Urinary bladder (tissue), 4 donors: Measurements from ENCODE around the gene MTMR1. TPM values are rescaled to one million over a fixed set of nuclear protein-coding genes. Genes with fewer than 3 reads are reported as not detected.

Experiments used
- DNase-seq: peaks from one replicate; pipeline ENCODE4 v3.0.0-alpha.2; 2015; ENCODE audit errors: extremely low spot score
- H3K27ac ChIP-seq: one replicate; pipeline ENCODE4 v1.5.1; 2013; ENCODE audit warnings: low read depth, mild to moderate bottlenecking, moderate library complexity
- H3K36me3 ChIP-seq: one replicate; pipeline ENCODE4 v1.6.1; 2013; ENCODE audit warnings: mild to moderate bottlenecking, moderate library complexity; ENCODE audit not compliant: insufficient read depth
- H3K4me1 ChIP-seq: one replicate; pipeline ENCODE4 v1.6.1; 2013; ENCODE audit warnings: mild to moderate bottlenecking, moderate library complexity; ENCODE audit not compliant: insufficient read depth
- H3K4me3 ChIP-seq: one replicate; pipeline ENCODE4 v1.5.1; 2013; ENCODE audit warnings: low read depth, low read length
- WGBS: extraction: QIAGEN DNeasy Blood & Tissue Kit; methylation state at CpG from one replicate; pipeline ENCODE4 v1.1.7; 2013; 5-methylcytosine and 5-hydroxymethylcytosine counted together
- polyA plus RNA-seq: library from polyadenylated mRNA; stranded (reverse); fragments of 200-250 nt; gene quantifications from one replicate; pipeline ENCODE4 v1.2.3, GENCODE V29; 2013
- total RNA-seq: library from RNA; depleted of rRNA; stranded (reverse); fragments of >200 nt; gene quantifications from one replicate; pipeline ENCODE4 v1.2.3, GENCODE V29; 2014
- donor health status: healthy with polysubstance abuse.
- donor health status: healthy.

Gene MTMR1
- total and polyA plus RNA-seq, 2 donors = 9.8 to 25.5 TPM

GRCh38 chrX:150703695-150703974 is 10.4 kb downstream of the MTMR1 start:
- H3K4me1 ChIP-seq = no peaks in the 10 kb centered on the region
- H3K4me3 ChIP-seq = no peak overlapping the region
- H3K27ac ChIP-seq = no peak overlapping the region
- no peaks in the 10 kb centered on the region for H3K36me3 ChIP-seq
- no peak for DNase-seq

GRCh38 chrX:150704030-150704613 is 10.9 kb downstream of the MTMR1 start:
- 85% methylated on average over 3 of the region's 3 CpGs for WGBS
- DNase-seq = no peak
- H3K27ac ChIP-seq = no peak overlapping the region
- H3K4me3 ChIP-seq = no peak overlapping the region
- H3K36me3 ChIP-seq = no peaks in the 10 kb centered on the region
- no peaks in the 10 kb centered on the region for H3K4me1 ChIP-seq

- Histone ChIP-seq H3K4me3 (no peak overlapping the region), H3K27ac (no peak overlapping the region)
- DNase-seq = no peak
These were observed 19.4 kb downstream of the MTMR1 start for GRCh38 chrX:150712619-150713018.

GRCh38 chrX:150715184-150715583 is 22.0 kb downstream of the MTMR1 start:
- WGBS = 76% methylated on average over 3 of the region's 3 CpGs
- no peaks in the 10 kb centered on the region for H3K4me1 ChIP-seq
- no peak for DNase-seq
- H3K4me3 ChIP-seq = no peak overlapping the region
- H3K36me3 ChIP-seq = no peaks in the 10 kb centered on the region
- H3K27ac ChIP-seq = no peak overlapping the region

More at GRCh38 chrX:150712619-150713018, 19.4 kb downstream of the MTMR1 start:
- Histone ChIP-seq H3K4me1 (no peaks in the 10 kb centered on the region), H3K36me3 (no peaks in the 10 kb centered on the region)

- H3K36me3 ChIP-seq = no peaks in the 10 kb centered on the region
- no peak overlapping the region for H3K27ac ChIP-seq
- 86% methylated on average over 4 of the region's 4 CpGs for WGBS
These were observed 26.4 kb downstream of the MTMR1 start for GRCh38 chrX:150719621-150720020.

DNA sequence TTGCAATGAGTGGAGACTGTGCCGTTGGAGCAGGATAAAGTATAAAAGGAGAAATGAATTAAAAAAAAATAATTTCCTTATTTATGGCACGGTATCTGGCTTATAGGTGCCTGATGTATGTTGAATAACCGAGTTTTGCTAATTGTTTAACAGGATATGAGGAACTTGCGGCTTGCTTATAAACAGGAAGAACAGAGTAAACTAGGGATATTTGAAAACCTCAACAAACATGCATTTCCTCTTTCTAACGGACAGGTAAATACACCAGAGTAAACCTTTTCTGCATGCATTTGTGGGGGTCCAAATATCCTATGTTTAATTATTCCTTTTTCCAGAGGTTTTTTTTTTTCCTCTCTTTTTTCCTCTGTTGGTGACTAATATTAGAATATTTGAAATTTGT is 36.8 kb downstream of the MTMR1 start:
- no peaks in the 10 kb centered on the region for H3K4me1 ChIP-seq
- WGBS = 88% methylated on average over 5 of the region's 5 CpGs
- H3K36me3 ChIP-seq = no peaks in the 10 kb centered on the region
- H3K4me3 ChIP-seq = no peak overlapping the region
- no peak overlapping the region for H3K27ac ChIP-seq
- no peak for DNase-seq

More at GRCh38 chrX:150719621-150720020, 26.4 kb downstream of the MTMR1 start:
- Histone ChIP-seq H3K4me3 (no peak overlapping the region), H3K4me1 (no peaks in the 10 kb centered on the region)
- no peak for DNase-seq

- H3K4me3 ChIP-seq = no peak overlapping the region
- WGBS = 88% methylated on average over 6 of the region's 6 CpGs
- no peaks in the 10 kb centered on the region for H3K4me1 ChIP-seq
- no peak for DNase-seq
- H3K27ac ChIP-seq = no peak overlapping the region
- H3K36me3 ChIP-seq = no peaks in the 10 kb centered on the region
These were observed 37.5 kb downstream of the MTMR1 start for GRCh38 chrX:150730719-150731118.

DNA sequence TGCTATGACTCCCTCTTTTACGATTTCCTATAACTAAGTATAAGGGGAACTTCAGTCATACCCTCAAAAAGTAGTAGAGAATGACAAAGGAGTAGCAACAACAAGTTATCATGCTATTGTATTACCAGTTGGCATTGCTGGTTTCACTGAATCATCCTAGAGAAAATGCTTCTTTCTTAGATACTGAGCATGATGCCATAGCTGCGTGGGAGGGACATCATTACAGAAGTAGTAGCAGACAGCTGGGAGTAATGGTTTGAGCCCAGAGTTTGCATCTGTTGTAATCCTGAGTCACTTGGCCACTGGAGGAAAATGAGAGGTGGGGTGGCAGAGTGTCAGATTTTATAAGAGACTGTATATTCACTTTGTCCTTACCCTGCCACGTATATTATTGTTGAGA is 38.6 kb downstream of the MTMR1 start:
- WGBS = 85% methylated on average over 3 of the region's 3 CpGs
- no peak for DNase-seq
- Histone ChIP-seq H3K4me1 (no peaks in the 10 kb centered on the region), H3K36me3 (no peaks in the 10 kb centered on the region), H3K4me3 (no peak overlapping the region), H3K27ac (no peak overlapping the region)

DNA sequence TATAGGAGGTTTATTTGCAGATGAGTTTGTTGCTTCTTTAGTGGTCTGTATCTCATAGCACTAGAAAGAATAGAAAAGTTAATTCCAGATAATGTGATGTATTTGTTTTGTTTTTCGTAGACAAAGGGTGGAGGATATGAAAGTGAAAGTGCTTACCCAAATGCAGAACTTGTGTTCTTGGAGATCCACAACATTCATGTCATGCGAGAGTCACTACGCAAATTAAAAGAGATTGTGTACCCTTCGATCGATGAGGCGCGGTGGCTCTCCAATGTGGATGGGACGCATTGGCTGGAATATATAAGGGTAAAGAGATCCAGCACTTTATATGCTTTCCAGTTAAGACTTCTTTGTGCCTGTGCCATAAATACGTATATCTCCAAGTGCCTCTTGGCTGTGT is 43.3 kb downstream of the MTMR1 start:
- H3K4me1 ChIP-seq = no peaks in the 10 kb centered on the region
- 86% methylated on average over 9 of the region's 9 CpGs for WGBS
- H3K27ac ChIP-seq = no peak overlapping the region
- DNase-seq = no peak
- H3K4me3 ChIP-seq = no peak overlapping the region
- no peaks in the 10 kb centered on the region for H3K36me3 ChIP-seq

DNA sequence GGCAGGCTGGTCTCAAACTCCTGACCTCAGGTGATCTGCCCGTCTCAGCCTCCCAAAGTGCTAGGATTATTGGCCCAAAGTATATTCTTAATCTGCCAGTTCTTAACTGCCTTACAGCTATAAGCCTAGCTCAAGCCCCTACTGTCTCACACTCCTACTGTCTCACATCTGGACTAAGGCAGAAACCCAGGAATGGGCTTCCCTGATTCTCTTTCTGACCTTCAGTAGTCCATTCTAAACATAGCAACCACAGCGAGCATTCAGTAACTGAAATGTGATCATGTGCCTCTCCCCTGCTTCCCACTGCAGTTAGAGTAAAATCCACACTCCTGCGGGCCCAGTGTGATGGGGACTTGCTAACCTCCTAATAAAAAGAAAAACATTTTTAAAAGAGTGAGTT is 58.9 kb downstream of the MTMR1 start:
- Histone ChIP-seq H3K36me3 (no peaks in the 10 kb centered on the region), H3K4me1 (no peaks in the 10 kb centered on the region), H3K27ac (no peak overlapping the region), H3K4me3 (no peak overlapping the region)
- 92% methylated on average over 3 of the region's 3 CpGs for WGBS
- no peak for DNase-seq

GRCh38 chrX:150753357-150753756 is 60.2 kb downstream of the MTMR1 start:
- Histone ChIP-seq H3K27ac (no peak overlapping the region), H3K4me1 (no peaks in the 10 kb centered on the region)
- 90% methylated on average over 4 of the region's 4 CpGs for WGBS

GRCh38 chrX:150753968-150754367 is 60.8 kb downstream of the MTMR1 start:
- 95% methylated on average over 4 of the region's 4 CpGs for WGBS
- peaks cover 2% of the 10 kb centered on the region for H3K36me3 ChIP-seq
- H3K4me3 ChIP-seq = no peak overlapping the region
- H3K27ac ChIP-seq = no peak overlapping the region
- no peak for DNase-seq
- H3K4me1 ChIP-seq = no peaks in the 10 kb centered on the region

More at GRCh38 chrX:150753357-150753756, 60.2 kb downstream of the MTMR1 start:
- Histone ChIP-seq H3K4me3 (no peak overlapping the region), H3K36me3 (no peaks in the 10 kb centered on the region)
- DNase-seq = no peak

GRCh38 chrX:150757371-150757770 is 64.2 kb downstream of the MTMR1 start:
- DNase-seq = no peak
- 94% methylated on average over 5 of the region's 5 CpGs for WGBS

DNA sequence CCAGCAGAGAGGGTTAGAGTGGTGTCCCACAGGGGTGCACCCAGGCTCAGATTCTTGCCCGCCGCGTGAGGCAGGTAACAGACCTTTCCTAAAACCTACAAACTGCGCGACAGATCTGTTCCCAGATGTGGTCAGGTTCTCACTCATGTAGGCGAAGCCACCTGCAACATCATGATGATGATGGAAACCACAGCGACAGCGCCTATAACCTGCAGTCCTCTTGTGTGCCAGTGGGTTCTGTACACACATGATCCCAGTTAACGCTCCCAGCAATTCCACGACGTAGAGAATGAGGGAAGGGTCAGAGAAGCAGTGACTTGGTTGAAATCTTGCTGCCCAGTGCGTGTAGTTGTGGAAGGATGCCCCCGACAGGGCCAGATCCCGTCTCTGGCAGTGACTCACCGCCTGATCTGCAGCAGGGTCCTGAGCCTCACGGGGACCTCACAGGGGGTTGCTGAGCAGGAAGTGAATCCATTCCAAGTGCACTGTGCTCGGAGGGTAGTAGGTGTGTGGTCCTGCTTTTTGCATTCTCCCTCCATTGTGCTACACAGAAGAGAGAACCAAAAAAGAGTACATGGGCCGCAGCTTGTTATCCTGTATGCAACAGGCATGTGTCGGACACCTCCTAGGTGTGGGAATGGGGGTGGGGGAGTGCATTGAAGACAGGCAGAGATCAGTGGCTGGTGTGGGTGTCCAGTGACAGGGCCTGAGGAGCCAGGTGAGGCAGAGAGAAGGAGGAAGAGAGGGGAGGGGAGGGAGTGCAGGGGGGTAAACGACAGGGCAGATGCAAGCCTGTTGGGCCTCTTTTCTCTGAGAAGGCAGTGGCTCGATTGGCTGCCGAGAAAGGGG is 66.6 kb downstream of the MTMR1 start:
- Histone ChIP-seq H3K4me3 (no peak overlapping the region), H3K36me3 (peaks cover 2% of the 10 kb centered on the region), H3K27ac (no peak overlapping the region), H3K4me1 (no peaks in the 10 kb centered on the region)
- WGBS = 85% methylated on average over 22 of the region's 22 CpGs
- DNase-seq = no peak

More at GRCh38 chrX:150757371-150757770, 64.2 kb downstream of the MTMR1 start:
- Histone ChIP-seq H3K4me3 (no peak overlapping the region), H3K36me3 (peaks cover 2% of the 10 kb centered on the region), H3K27ac (no peak overlapping the region), H3K4me1 (no peaks in the 10 kb centered on the region)
